Measurements from ENCODE around the gene ADGRB2.

- TF ChIP-seq CHD1 (IDR thresholded peaks at IDR 0.05; ENCODE audit: low read depth, low read length) (no peak), CEBPB (IDR thresholded peaks at IDR 0.05; ENCODE audit: low read depth, low read length) (no peak), MXI1 (IDR thresholded peaks at IDR 0.05; ENCODE audit: borderline replicate concordance, low read depth, low read length) (no peak), CTCF (conservative IDR thresholded peaks at IDR 0.05; ENCODE audit: low read depth, low read length) (no peak), POLR2A (IDR thresholded peaks at IDR 0.05; ENCODE audit: low read depth, low read length) (no peak), NFE2L2 (IDR thresholded peaks at IDR 0.05; ENCODE audit: low read depth, low read length) (no peak), SMC3 (IDR thresholded peaks at IDR 0.05; ENCODE audit: low read depth, low read length) (no peak), FOS (IDR thresholded peaks at IDR 0.05; ENCODE audit: low read depth, low read length) (no peak), ELK1 (IDR thresholded peaks at IDR 0.05; ENCODE audit: borderline replicate concordance, low read depth, low read length) (no peak), MAZ (IDR thresholded peaks at IDR 0.05; ENCODE audit: borderline replicate concordance, low read depth, low read length) (no peak), RAD21 (IDR thresholded peaks at IDR 0.05; ENCODE audit: low read length) (no peak), RFX5 (IDR thresholded peaks at IDR 0.05; ENCODE audit: low read depth, low read length) (no peak), USF2 (IDR thresholded peaks at IDR 0.05; ENCODE audit: low read depth, low read length) (no peak), MAFK (IDR thresholded peaks at IDR 0.05; ENCODE audit: low read depth, low read length) (no peak)
Observed at GRCh38 chr1:31799895-31800673, 35.9 kb upstream of the ADGRB2 start.

All from IMR-90 (cell line).